ENCODE data around the gene CST6. TPM values are rescaled to one million over a fixed set of nuclear protein-coding genes. Genes with fewer than 3 reads are reported as not detected.
"Not testable (repeated sequence)": the region's sequence is repeated elsewhere in the genome, so short reads cannot be mapped to it uniquely, and the experiment has no call there.

CST6 gene
- total and polyA plus RNA-seq, 2 of the 4 experiments (the other 2 are of a cell fraction): 0.54 to 3.0 TPM

GRCh38 chr11:66008468-66009101, 3.2 kb upstream of the CST6 start (continued):
- no peak for TF ChIP-seq RFX5 (IDR thresholded peaks at IDR 0.05; ENCODE audit: low read depth, low read length)

GRCh38 chr11:66010036-66010435, 1.8 kb upstream of the CST6 start:
- H3K27me3 ChIP-seq (ENCODE audit: control insufficient read depth, insufficient read depth, low read length): peaks cover 13% of the 10 kb centered on the region
- H4K20me1 ChIP-seq (ENCODE audit: insufficient read depth, low read length); H4K91ac ChIP-seq (ENCODE audit: insufficient read depth, low read depth, low read length); H2AK5ac ChIP-seq (ENCODE audit: low read depth, low read length); H3K4me2 ChIP-seq (ENCODE audit: low read depth, low read length); dilution Hi-C loops (cut with HindIII; ENCODE audit: low sequenced_read_pairs, unreplicated experiment); in situ Hi-C loops (cut with MboI; ENCODE audit: low sequenced_read_pairs); H3K27ac ChIP-seq (ENCODE audit: insufficient read depth, low read length); H3K4ac ChIP-seq (ENCODE audit: low read depth, low read length); H4K8ac ChIP-seq (ENCODE audit: low read depth in 2 of 2, low read length in 2 of 2); H3K36me3 ChIP-seq (ENCODE audit: control insufficient read depth, insufficient read depth, low read length); H2AFZ ChIP-seq (replicated peaks; ENCODE audit: low read length, poor library complexity); POLR2A ChIA-PET (ENCODE audit: unreplicated experiment); H3K14ac ChIP-seq (replicated peaks; ENCODE audit: low read depth, low read length); H3K4me1 ChIP-seq (ENCODE audit: control insufficient read depth, insufficient read depth, low read length); H3K9me3 ChIP-seq (ENCODE audit: control insufficient read depth, insufficient read depth, low read length); H4K5ac ChIP-seq (ENCODE audit: low read depth, low read length); intact Hi-C loops (cut with micrococcal nuclease); H3K4me3 ChIP-seq (ENCODE audit: insufficient read depth, low read depth, low read length); CTCF ChIA-PET; H3K9ac ChIP-seq (ENCODE audit: low read depth, low read length); H3K79me1 ChIP-seq (ENCODE audit: low read depth in 1 of 2, low read length in 2 of 2); DNase-seq; H2BK15ac ChIP-seq (ENCODE audit: low read depth, low read length); H3K23ac ChIP-seq (ENCODE audit: low read depth, low read length); H2BK5ac ChIP-seq (ENCODE audit: low read depth, low read length, poor library complexity, severe bottlenecking); H2BK20ac ChIP-seq (ENCODE audit: low read depth, low read length); H2BK120ac ChIP-seq (ENCODE audit: low read depth, low read length); BruUV-seq (replicated peaks); H3K9me1 ChIP-seq (ENCODE audit: insufficient read depth, low read length); ATAC-seq (ENCODE audit: low read depth); H3K18ac ChIP-seq (ENCODE audit: low read depth, low read length); H3K56ac ChIP-seq (ENCODE audit: extremely low read depth, insufficient read depth, low read length); H2AK9ac ChIP-seq (replicated peaks; ENCODE audit: low read depth, low read length, poor library complexity): not testable (repeated sequence)
- WGBS, 2 experiments (ENCODE audit: extremely low coverage in 2 of 2, insufficient read length in 1 of 2): 31% methylated on average over 4 of the region's 4 CpGs; no CpG with 5 or more reads in 1 of the 2 experiments

Data from IMR-90 (cell line).